H1 (cell line): ENCODE data around the gene RFC1. TPM values are rescaled to one million over a fixed set of nuclear protein-coding genes. Genes with fewer than 3 reads are reported as not detected.

Source experiments
- CTCF ChIA-PET: fragments of 300-600 bp; sonication (Branson Sonifier 250); formaldehyde crosslinking; loops from one replicate; lab custom pipeline; 2021; ENCODE audit not compliant: partially characterized antibody; lab: Charles Lee
- POLR2A ChIA-PET: fragments of 300-600 bp; sonication (Branson Sonifier 250); formaldehyde crosslinking; loops from one replicate; lab custom pipeline; 2021; ENCODE audit warnings: inconsistent platforms; ENCODE audit not compliant: partially characterized antibody; lab: Charles Lee
- DNase-seq, 2 experiments: peaks; one replicate each; pipeline versions ENCODE4 v3.0.0 to v3.0.0-alpha.2; 2010 to 2022; ENCODE audit warnings: low spot score in 2 of 2, low read depth in 1 of 2, mixed read lengths in 1 of 2
- FAIRE-seq: peaks from 2 replicates; lab custom pipeline; 2011; peaks lifted over from hg19 to GRCh38; lab: Jason Lieb, UNC
- H2AFZ ChIP-seq: 2 replicates; pipeline ENCODE4 v1.8.1; 2012; ENCODE audit warnings: low read length, inconsistent platforms
- H2AK5ac ChIP-seq: 2 replicates; pipeline ENCODE4 v1.6.1; 2013; ENCODE audit warnings: low read depth, low read length
- H2BK120ac ChIP-seq: replicated peaks from 2 replicates; pipeline ENCODE3; 2013; ENCODE audit warnings: low read depth, low read length, inconsistent platforms
- H2BK12ac ChIP-seq: 2 replicates; pipeline ENCODE4 v1.6.1; 2013; ENCODE audit warnings: low read depth, low read length
- H2BK15ac ChIP-seq: 2 replicates; pipeline ENCODE4 v1.6.1; 2013; ENCODE audit warnings: low read length
- H2BK20ac ChIP-seq: 2 replicates; pipeline ENCODE4 v1.6.1; 2013; ENCODE audit warnings: low read length
- H2BK5ac ChIP-seq: 2 replicates; pipeline ENCODE4 v1.6.1; 2013; ENCODE audit warnings: low read depth, low read length
- H3K14ac ChIP-seq: 2 replicates; pipeline ENCODE4 v1.6.1; 2013; ENCODE audit warnings: inconsistent platforms; ENCODE audit not compliant: insufficient read length
- H3K18ac ChIP-seq: 2 replicates; pipeline ENCODE4 v1.6.1; 2013; ENCODE audit warnings: low read length; ENCODE audit errors: extremely low read depth
- H3K23ac ChIP-seq: 2 replicates; pipeline ENCODE4 v1.6.1; 2013; ENCODE audit warnings: inconsistent platforms; ENCODE audit not compliant: insufficient read length
- H3K23me2 ChIP-seq: 2 replicates; pipeline ENCODE4 v1.6.1; 2013; ENCODE audit warnings: low read depth, low read length
- H3K27ac ChIP-seq: 2 replicates; pipeline ENCODE4 v1.6.1; 2011; ENCODE audit warnings: low read depth, low read length, inconsistent platforms
- H3K27me3 ChIP-seq, 4 experiments: replicated peaks in 1 of 4; 1 replicate in 1 of 4; 2 replicates in 3 of 4; pipeline versions ENCODE4 v1.6.1 to v1.8.1; 2011 to 2013; ENCODE audit warnings: low read length in 3 of 4, mild to moderate bottlenecking in 3 of 4, inconsistent platforms in 2 of 4, mixed read lengths in 2 of 4, moderate library complexity in 1 of 4; ENCODE audit not compliant: control insufficient read depth in 3 of 4, insufficient read depth in 3 of 4; ENCODE audit errors: extremely low read depth in 1 of 4
- H3K36me3 ChIP-seq, 4 experiments: 2 replicates each; pipeline versions ENCODE4 v1.6.1 to v1.8.1; 2011 to 2013; ENCODE audit warnings: mild to moderate bottlenecking in 4 of 4, low read length in 3 of 4, moderate library complexity in 2 of 4, control low read depth in 1 of 4, inconsistent platforms in 1 of 4; ENCODE audit not compliant: insufficient read depth in 4 of 4, control insufficient read depth in 2 of 4
- H3K4ac ChIP-seq: replicated peaks from 2 replicates; pipeline ENCODE3; 2013; ENCODE audit warnings: low read length, low read depth, mixed read lengths, inconsistent platforms; ENCODE audit not compliant: insufficient read length
- H3K4me1 ChIP-seq, 4 experiments: replicated peaks in 1 of 4; 1 replicate in 1 of 4; 2 replicates in 3 of 4; pipeline versions ENCODE4 v1.6.1 to v1.8.1; 2011 to 2013; ENCODE audit warnings: low read length in 3 of 4, inconsistent platforms in 2 of 4, mixed read lengths in 1 of 4; ENCODE audit not compliant: insufficient read depth in 4 of 4, control insufficient read depth in 3 of 4
- H3K4me2 ChIP-seq, 2 experiments: 2 replicates each; pipeline versions ENCODE4 v1.6.1 to v1.8.1; 2011 to 2013; ENCODE audit warnings: low read depth in 2 of 2, low read length in 2 of 2, control low read depth in 1 of 2, inconsistent platforms in 1 of 2, mild to moderate bottlenecking in 1 of 2; ENCODE audit not compliant: insufficient read depth in 1 of 2
- H3K4me3 ChIP-seq, 4 experiments: fragments of 200-600, 300-600 bp in 1 of 4; sonication (generic), shearing (Covaris generic), sonication (Bioruptor Twin) in 1 of 4; 2 replicates each; pipeline versions ENCODE4 v1.5.1 to v1.8.1; 2011 to 2016; ENCODE audit warnings: low read length in 4 of 4, low read depth in 3 of 4, control low read depth in 2 of 4, inconsistent platforms in 2 of 4, mild to moderate bottlenecking in 2 of 4, mixed read lengths in 1 of 4, moderate library complexity in 1 of 4; ENCODE audit not compliant: insufficient read depth in 2 of 4; ENCODE audit errors: extremely low read depth in 1 of 4
- H3K56ac ChIP-seq: replicated peaks from 2 replicates; pipeline ENCODE3; 2013; ENCODE audit warnings: low read depth, mild to moderate bottlenecking, mixed read lengths, low read length, inconsistent platforms; ENCODE audit not compliant: insufficient read length
- H3K79me1 ChIP-seq: 2 replicates; pipeline ENCODE4 v1.6.1; 2013; ENCODE audit warnings: low read depth, low read length, control low read depth
- H3K79me2 ChIP-seq, 2 experiments: 2 replicates each; pipeline versions ENCODE4 v1.6.1 to v1.8.1; 2012 to 2013; ENCODE audit warnings: low read length in 2 of 2, mild to moderate bottlenecking in 2 of 2, inconsistent platforms in 1 of 2; ENCODE audit not compliant: insufficient read depth in 2 of 2, control insufficient read depth in 1 of 2
- H3K9ac ChIP-seq, 4 experiments: replicated peaks in 1 of 4; 1 replicate in 1 of 4; 2 replicates in 3 of 4; pipeline versions ENCODE4 v1.6.1 to v1.8.1; 2011 to 2013; ENCODE audit warnings: low read depth in 3 of 4, low read length in 3 of 4, control low read depth in 2 of 4, mild to moderate bottlenecking in 2 of 4, moderate library complexity in 2 of 4, inconsistent platforms in 1 of 4; ENCODE audit errors: extremely low read depth in 1 of 4
- H3K9me3 ChIP-seq, 2 experiments: 2 replicates each; pipeline versions ENCODE4 v1.6.1 to v1.8.1; 2012 to 2013; ENCODE audit warnings: mild to moderate bottlenecking in 2 of 2, moderate library complexity in 2 of 2, control low read depth in 1 of 2, inconsistent platforms in 1 of 2, low read depth in 1 of 2, low read length in 1 of 2, mixed read lengths in 1 of 2; ENCODE audit not compliant: insufficient read depth in 2 of 2
- H4K20me1 ChIP-seq, 2 experiments: replicated peaks in 1 of 2; 2 replicates each; pipeline versions ENCODE3 to v1.8.1; 2011 to 2013; ENCODE audit warnings: inconsistent platforms in 2 of 2, low read length in 2 of 2, mild to moderate bottlenecking in 1 of 2; ENCODE audit not compliant: insufficient read depth in 2 of 2, control insufficient read depth in 1 of 2
- H4K5ac ChIP-seq: 2 replicates; pipeline ENCODE4 v1.6.1; 2013; ENCODE audit warnings: low read length, low read depth, mixed read lengths, inconsistent platforms; ENCODE audit not compliant: insufficient read length
- H4K8ac ChIP-seq: 2 replicates; pipeline ENCODE4 v1.8.0; 2013; ENCODE audit warnings: mild to moderate bottlenecking, moderate library complexity, low read length, inconsistent platforms; ENCODE audit not compliant: insufficient read depth; ENCODE audit errors: extremely low read depth
- H4K91ac ChIP-seq: replicated peaks from 2 replicates; pipeline ENCODE3; 2013; ENCODE audit warnings: low read length, mixed read lengths, inconsistent platforms; ENCODE audit not compliant: insufficient read length
- CBX8 ChIP-seq: fragments of 300-800, 300-1000 bp; sonication (generic); IDR thresholded peaks from 2 replicates; pipeline ENCODE4 v1.7.1; 2016; ENCODE audit warnings: low read depth, low read length, borderline replicate concordance
- EP300 ChIP-seq, 2 experiments: IDR thresholded peaks; 1 replicate in 1 of 2; 2 replicates in 1 of 2; pipeline ENCODE4 v1.6.1; 2011 to 2012; ENCODE audit warnings: low read depth in 2 of 2, low read length in 2 of 2, mild to moderate bottlenecking in 2 of 2, borderline replicate concordance in 1 of 2, inconsistent platforms in 1 of 2, moderate library complexity in 1 of 2
- HDAC2 ChIP-seq, 2 experiments: fragments of 300-600 bp in 1 of 2; sonication (generic) in 1 of 2; IDR thresholded peaks; 2 replicates each; pipeline ENCODE4 v1.6.1; 2011 to 2012; ENCODE audit warnings: low read depth in 2 of 2, low read length in 2 of 2, mild to moderate bottlenecking in 2 of 2, moderate library complexity in 2 of 2, borderline replicate concordance in 1 of 2, inconsistent platforms in 1 of 2
- JUND ChIP-seq: IDR thresholded peaks from 2 replicates; pipeline ENCODE4 v1.6.1; 2011; ENCODE audit warnings: mild to moderate bottlenecking, improper control_type of control experiment, low read length
- MAFK ChIP-seq: IDR thresholded peaks from 2 replicates; pipeline ENCODE4 v1.6.1; 2012; ENCODE audit warnings: low read depth, mild to moderate bottlenecking, improper control_type of control experiment, low read length
- MAX ChIP-seq: IDR thresholded peaks from 2 replicates; pipeline ENCODE4 v1.6.1; 2012; ENCODE audit warnings: inconsistent platforms
- SP2 ChIP-seq: IDR thresholded peaks from 2 replicates; pipeline ENCODE4 v1.6.1; 2012; ENCODE audit warnings: mild to moderate bottlenecking, low read length, inconsistent platforms
- SRF ChIP-seq: IDR thresholded peaks from 2 replicates; pipeline ENCODE4 v1.6.1; 2011; ENCODE audit warnings: mild to moderate bottlenecking, low read depth, low read length, moderate library complexity
- TBP ChIP-seq: IDR thresholded peaks from 2 replicates; pipeline ENCODE4 v1.6.1; 2011; ENCODE audit warnings: low read depth, low read length, improper control_type of control experiment
- TEAD4 ChIP-seq: IDR thresholded peaks from 2 replicates; pipeline ENCODE4 v1.6.1; 2012; ENCODE audit warnings: low read depth, low read length, inconsistent platforms, mixed read lengths
- WGBS, 2 experiments: shearing (Covaris generic) in 1 of 2; methylation state at CpG; one replicate each; pipeline versions ENCODE4 v1.1.6 to v1.1.7; 2013 to 2015; ENCODE audit warnings: low lambda C conversion rate in 2 of 2, mixed read lengths in 2 of 2, inconsistent platforms in 1 of 2, low coverage in 1 of 2, missing lambda C conversion rate in 1 of 2; ENCODE audit not compliant: insufficient replicate concordance in 2 of 2, insufficient coverage in 1 of 2, insufficient read length in 1 of 2; ENCODE audit errors: extremely low coverage in 1 of 2, missing lambda C conversion rate in 1 of 2; 5-methylcytosine and 5-hydroxymethylcytosine counted together
- polyA plus RNA-seq, 7 experiments: library from polyadenylated mRNA; depleted of rRNA in 3 of 7; stranded (reverse) in 5 of 7; unstranded in 2 of 7; fragments of >200 nt in 5 of 7; fragments of 200-250 nt in 2 of 7; gene quantifications; 1 replicate in 5 of 7; 2 replicates in 1 of 7; 4 replicates in 1 of 7; pipeline versions ENCODE4 v1.2.1 to v1.2.3, GENCODE V29; 2011 to 2013; ENCODE audit warnings: missing spikeins in 2 of 7, mixed read lengths in 2 of 7
- total RNA-seq: library from RNA; stranded (reverse); fragmentation: NEBNext Ultra II Directional; extraction: Animal tissue kit (Norgen Biotek cat#: 25700); gene quantifications from 2 replicates; pipeline ENCODE4 v1.2.1, GENCODE V29; 2021

Gene RFC1
- total and polyA plus RNA-seq, 2 of the 8 experiments (the other 6 are each of a cell fraction or from before 2014, with no cell fraction given): 16.0 to 83.8 TPM

GRCh38 chr4:39341075-39341725 is 25.0 kb downstream of the RFC1 start:
- TF ChIP-seq SP2: no peak
- TF ChIP-seq MAX: no peak
- no peak for TF ChIP-seq CBX8
- no peak for TF ChIP-seq JUND
- no peak for TF ChIP-seq MAFK
- no peak for TF ChIP-seq HDAC2 (IDR thresholded peaks at IDR 0.05; ENCODE audit: borderline replicate concordance in 1 of 2, low read depth in 2 of 2, low read length in 2 of 2)
- TF ChIP-seq TEAD4: no peak
- TF ChIP-seq TBP: no peak
- TF ChIP-seq SRF: no peak
- no peak for TF ChIP-seq EP300 (IDR thresholded peaks at IDR 0.05; ENCODE audit: borderline replicate concordance in 1 of 2, low read depth in 2 of 2, low read length in 2 of 2)
- no peak for FAIRE-seq
- CTCF ChIA-PET: interaction anchor here (1.2 kb wide), 1 partner anchor 12 kb away, joined by 3 read pairs; no protein-coding TSS in a partner anchor

More at GRCh38 chr4:39341075-39341725, 25.0 kb downstream of the RFC1 start:
- 87% methylated on average over 8 of the region's 8 CpGs; no CpG with 5 or more reads in 1 of the 2 experiments for WGBS, 2 experiments
- Histone ChIP-seq H2BK5ac (no peak overlapping the region), H3K56ac (no peak overlapping the region), H2AFZ (no peak overlapping the region), H4K8ac (no peak overlapping the region), H3K4me3 (no peak overlapping the region), H3K4me2 (no peak overlapping the region), H4K5ac (no peak overlapping the region), H3K79me2 (peaks cover 3 to 39% of the 10 kb centered on the region in 2 experiments; a peak in 3 of 4 replicates), H3K9ac (no peak overlapping the region), H2BK20ac (no peak overlapping the region), H3K14ac (no peak overlapping the region), H3K27ac (no peak overlapping the region), H2BK15ac (no peak overlapping the region), H3K23me2 (no peaks in the 10 kb centered on the region), H3K18ac (no peak overlapping the region), H2AK5ac (no peak overlapping the region), H2BK12ac (no peak overlapping the region), H3K23ac (no peak overlapping the region), H3K79me1 (no peaks in the 10 kb centered on the region), H3K9me3 (no peaks in the 10 kb centered on the region), H3K27me3 (no peaks in the 10 kb centered on the region), H4K20me1 (peaks cover 0 to 2% of the 10 kb centered on the region in 2 experiments), H2BK120ac (no peak overlapping the region), H4K91ac (no peak overlapping the region), H3K4me1 (no peaks in the 10 kb centered on the region), H3K36me3 (peaks cover 0 to 23% (median 3%) of the 10 kb centered on the region in 4 experiments; a peak in 3 of 8 replicates), H3K4ac (no peak overlapping the region)
- POLR2A ChIA-PET: interaction anchor here (1.4 kb wide), 1 partner anchor 24 kb away, joined by 3 read pairs; no protein-coding TSS in a partner anchor
- DNase-seq: no peak
